Measurements from ENCODE around the gene AHNAK.

- TF ChIP-seq NFIC (IDR thresholded peaks at IDR 0.05) (no peak), EP300 (IDR thresholded peaks at IDR 0.05; ENCODE audit: borderline replicate concordance) (no peak), FOXM1 (IDR thresholded peaks at IDR 0.05; ENCODE audit: borderline replicate concordance, low read depth) (no peak), CEBPB (IDR thresholded peaks at IDR 0.05) (no peak), TCF12 (IDR thresholded peaks at IDR 0.05; ENCODE audit: low read depth) (no peak)
Measured at GRCh38 chr11:62421996-62422395, 124.6 kb downstream of the AHNAK start.

All from Ishikawa (cell line).